SK-N-SH treated with all-trans-retinoic acid at 6 μM for 48 hours (cell line): Measurements from ENCODE around the gene PRH2.

ENCODE experiments used
- ATAC-seq: fragments of 200-7000 bp; cut with Tn5 transposase; 3 replicates; pipeline ENCODE4 v1.9.1; 2020; ENCODE audit warnings: mild to moderate bottlenecking, moderate library complexity
- ARNTL ChIP-seq: fragments of 450-650 bp; formaldehyde crosslinking; IDR thresholded peaks from 2 replicates; pipeline ENCODE4 v1.5.0; 2020; ENCODE audit warnings: low read depth, mild to moderate bottlenecking, moderate library complexity, borderline replicate concordance
- CREB5 ChIP-seq: fragments of 250-450 bp; sonication (Bioruptor Pico); IDR thresholded peaks from 2 replicates; pipeline ENCODE4 v1.5.1; 2020; ENCODE audit warnings: low read depth, mild to moderate bottlenecking, moderate library complexity
- CSDC2 ChIP-seq: fragments of 250-450 bp; sonication (Bioruptor Pico); IDR thresholded peaks from 2 replicates; pipeline ENCODE4 v1.5.0; 2020; ENCODE audit warnings: mild to moderate bottlenecking, moderate library complexity
- CSRNP3 ChIP-seq: fragments of 250-450 bp; sonication (Bioruptor Pico); IDR thresholded peaks from 2 replicates; pipeline ENCODE4 v1.5.1; 2021; ENCODE audit warnings: mild to moderate bottlenecking, moderate library complexity
- ESRRG ChIP-seq: fragments of 250-450 bp; sonication (Bioruptor Pico); IDR thresholded peaks from 2 replicates; pipeline ENCODE4 v1.6.1; 2021; ENCODE audit warnings: mild to moderate bottlenecking
- GLIS3 ChIP-seq: fragments of 250-450 bp; sonication (Bioruptor Pico); IDR thresholded peaks from 2 replicates; pipeline ENCODE4 v1.5.0; 2020; ENCODE audit warnings: mild to moderate bottlenecking, moderate library complexity
- ISL1 ChIP-seq: fragments of 250-450 bp; sonication (Bioruptor Pico); IDR thresholded peaks from 2 replicates; pipeline ENCODE4 v2.1.2; 2022; ENCODE audit warnings: mild to moderate bottlenecking, moderate library complexity
- OSR1 ChIP-seq: fragments of 250-450 bp; sonication (Bioruptor Pico); IDR thresholded peaks from 2 replicates; pipeline ENCODE4 v1.8.0; 2022; ENCODE audit warnings: moderate library complexity, mild to moderate bottlenecking, inconsistent platforms
- POU6F1 ChIP-seq: fragments of 250-450 bp; sonication (Bioruptor Pico); IDR thresholded peaks from 2 replicates; pipeline ENCODE4 v1.8.0; 2021; ENCODE audit warnings: low read depth, mild to moderate bottlenecking, moderate library complexity, borderline replicate concordance
- PPARA ChIP-seq: fragments of 250-450 bp; sonication (Bioruptor Pico); IDR thresholded peaks from 2 replicates; pipeline ENCODE4 v1.5.0; 2020; ENCODE audit warnings: mild to moderate bottlenecking, borderline replicate concordance
- RARB ChIP-seq: fragments of 250-450 bp; sonication (Bioruptor Pico); IDR thresholded peaks from 2 replicates; pipeline ENCODE4 v1.8.0; 2021; ENCODE audit warnings: mild to moderate bottlenecking, moderate library complexity
- SNAI2 ChIP-seq: fragments of 250-450 bp; sonication (Bioruptor Pico); IDR thresholded peaks from 2 replicates; pipeline ENCODE4 v1.5.0; 2020; ENCODE audit warnings: mild to moderate bottlenecking, moderate library complexity
- TCF4 ChIP-seq: fragments of 250-450 bp; sonication (Bioruptor Pico); IDR thresholded peaks from 2 replicates; pipeline ENCODE4 v1.8.0; 2021; ENCODE audit warnings: mild to moderate bottlenecking, moderate library complexity, borderline replicate concordance
- TOX ChIP-seq: fragments of 250-450 bp; sonication (Bioruptor Pico); IDR thresholded peaks from 2 replicates; pipeline ENCODE4 v1.8.0; 2021; ENCODE audit warnings: mild to moderate bottlenecking, moderate library complexity, borderline replicate concordance
- TSHZ2 ChIP-seq: fragments of 250-450 bp; sonication (Bioruptor Pico); IDR thresholded peaks from 2 replicates; pipeline ENCODE4 v1.5.0; 2020; ENCODE audit warnings: mild to moderate bottlenecking, moderate library complexity
- ZC3H10 ChIP-seq: fragments of 250-450 bp; sonication (Bioruptor Pico); IDR thresholded peaks from 2 replicates; pipeline ENCODE4 v1.5.1; 2021; ENCODE audit warnings: mild to moderate bottlenecking, moderate library complexity
- ZFP3 ChIP-seq: fragments of 250-450 bp; sonication (Bioruptor Pico); IDR thresholded peaks from 2 replicates; pipeline ENCODE4 v1.5.0; 2020; ENCODE audit warnings: mild to moderate bottlenecking, moderate library complexity
- ZFP30 ChIP-seq: fragments of 450-650 bp; formaldehyde crosslinking; IDR thresholded peaks from 2 replicates; pipeline ENCODE4 v1.5.0; 2022; ENCODE audit warnings: mild to moderate bottlenecking, moderate library complexity
- ZNF565 ChIP-seq: fragments of 450-650 bp; formaldehyde crosslinking; conservative IDR thresholded peaks from 2 replicates; pipeline ENCODE4 v1.5.0; 2020; ENCODE audit warnings: low read depth, mild to moderate bottlenecking, moderate library complexity

The PRH2 gene

GRCh38 chr12:10904686-10905085 is 24.4 kb upstream of the PRH2 start:
- ATAC-seq, result no peak
- no peak for TF ChIP-seq PPARA (CRISPR knock-in tag)

GRCh38 chr12:10909462-10909861 is 19.6 kb upstream of the PRH2 start, which contains the start of gene TAS2R13:
Gene TAS2R13, minus strand, starts transcription at chr12:10909562. Its CDS starts 264 bp downstream, at chr12:10909298.
- TF ChIP-seq ZFP30 (no peak), OSR1 (CRISPR knock-in tag) (no peak), RARB (no peak), TSHZ2 (CRISPR knock-in tag) (no peak), GLIS3 (CRISPR knock-in tag) (no peak), CREB5 (CRISPR knock-in tag) (no peak), TCF4 (CRISPR knock-in tag) (no peak), ZFP3 (CRISPR knock-in tag) (no peak), ZNF565 (no peak), ZC3H10 (CRISPR knock-in tag) (no peak)
- no peak for ATAC-seq

- ATAC-seq, result no peak
- TF ChIP-seq ZC3H10 (CRISPR knock-in tag) (no peak), GLIS3 (CRISPR knock-in tag) (no peak), ESRRG (CRISPR knock-in tag) (no peak), PPARA (CRISPR knock-in tag) (no peak), POU6F1 (no peak), ZNF565 (no peak), CSRNP3 (CRISPR knock-in tag) (no peak), SNAI2 (no peak), TSHZ2 (CRISPR knock-in tag) (no peak)
Observed at GRCh38 chr12:10910380-10910779, 18.7 kb upstream of the PRH2 start.

GRCh38 chr12:10919809-10920208 is 9.2 kb upstream of the PRH2 start:
- no peak for ATAC-seq
- TF ChIP-seq ZFP30 (no peak), TSHZ2 (CRISPR knock-in tag) (no peak), TOX (CRISPR knock-in tag) (no peak), ARNTL (CRISPR knock-in tag) (no peak), ISL1 (CRISPR knock-in tag) (no peak), POU6F1 (no peak), CSDC2 (CRISPR knock-in tag) (no peak), TCF4 (CRISPR knock-in tag) (no peak), CSRNP3 (CRISPR knock-in tag) (no peak), SNAI2 (no peak)
